Gastrocnemius medialis (tissue), 4 donors: ENCODE data around the gene EIF2S2.
"Not testable (repeated sequence)": the region's sequence is repeated elsewhere in the genome, so short reads cannot be mapped to it uniquely, and the experiment has no call there.

Source experiments
- POLR2A ChIP-seq, 2 donors: fragments of 450-650 bp; IDR thresholded peaks; one replicate each; pipeline ENCODE4 v1.6.1; 2017; ENCODE audit warnings: antibody characterized with exemption in 2 of 2, mild to moderate bottlenecking in 2 of 2, moderate library complexity in 2 of 2
- TF ChIP-seq, protein P1 (sequence below), 5 experiments: fragments of 450-650 bp in 3 of 5; fragments of 200-600 bp in 2 of 5; sonication (generic) in 2 of 5; IDR thresholded peaks in 4 of 5; conservative IDR thresholded peaks in 1 of 5; 1 replicate in 4 of 5; 2 replicates in 1 of 5; pipeline ENCODE4 v1.5.1; 2016 to 2019; ENCODE audit warnings: antibody characterized with exemption in 5 of 5, mild to moderate bottlenecking in 3 of 5, moderate library complexity in 3 of 5

DNA sequence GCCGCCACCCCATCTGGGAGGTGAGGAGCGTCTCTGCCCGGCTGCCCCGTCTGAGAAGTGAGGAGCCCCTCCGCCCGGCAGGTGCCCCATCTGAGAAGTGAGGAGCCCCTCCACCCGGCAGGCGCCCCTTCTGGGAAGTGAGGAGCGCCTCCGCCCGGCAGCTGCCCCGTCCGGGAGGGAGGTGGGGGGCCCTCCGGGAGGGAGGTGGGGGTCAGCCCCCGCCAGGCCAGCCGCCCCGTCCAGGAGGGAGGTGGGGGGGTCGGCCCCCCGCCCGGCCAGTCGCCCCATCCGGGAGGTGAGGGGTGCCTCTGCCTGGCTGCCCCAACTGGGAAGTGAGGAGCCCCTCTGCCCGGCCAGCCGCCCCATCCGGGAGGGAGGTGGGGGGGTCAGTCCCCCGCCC is 20.4 kb upstream of the EIF2S2 start:
- TF ChIP-seq, protein P1, sequence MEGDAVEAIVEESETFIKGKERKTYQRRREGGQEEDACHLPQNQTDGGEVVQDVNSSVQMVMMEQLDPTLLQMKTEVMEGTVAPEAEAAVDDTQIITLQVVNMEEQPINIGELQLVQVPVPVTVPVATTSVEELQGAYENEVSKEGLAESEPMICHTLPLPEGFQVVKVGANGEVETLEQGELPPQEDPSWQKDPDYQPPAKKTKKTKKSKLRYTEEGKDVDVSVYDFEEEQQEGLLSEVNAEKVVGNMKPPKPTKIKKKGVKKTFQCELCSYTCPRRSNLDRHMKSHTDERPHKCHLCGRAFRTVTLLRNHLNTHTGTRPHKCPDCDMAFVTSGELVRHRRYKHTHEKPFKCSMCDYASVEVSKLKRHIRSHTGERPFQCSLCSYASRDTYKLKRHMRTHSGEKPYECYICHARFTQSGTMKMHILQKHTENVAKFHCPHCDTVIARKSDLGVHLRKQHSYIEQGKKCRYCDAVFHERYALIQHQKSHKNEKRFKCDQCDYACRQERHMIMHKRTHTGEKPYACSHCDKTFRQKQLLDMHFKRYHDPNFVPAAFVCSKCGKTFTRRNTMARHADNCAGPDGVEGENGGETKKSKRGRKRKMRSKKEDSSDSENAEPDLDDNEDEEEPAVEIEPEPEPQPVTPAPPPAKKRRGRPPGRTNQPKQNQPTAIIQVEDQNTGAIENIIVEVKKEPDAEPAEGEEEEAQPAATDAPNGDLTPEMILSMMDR (IDR thresholded peaks at IDR 0.05 in 4 of 5, conservative IDR thresholded peaks at IDR 0.05 in 1 of 5) = not testable (repeated sequence)
- not testable (repeated sequence) for TF ChIP-seq POLR2A (IDR thresholded peaks at IDR 0.05)
